GM23338 (cell line): ENCODE measurements around the gene OLFML3. TPM values are rescaled to one million over a fixed set of nuclear protein-coding genes. Genes with fewer than 3 reads are reported as not detected.

Experiments
- ATAC-seq: fragments of 200-7000 bp; cut with Tn5 transposase; 3 replicates; pipeline ENCODE4 v1.9.1; 2020
- DNase-seq: peaks from one replicate; pipeline ENCODE4 v3.0.0-alpha.2; 2015; ENCODE audit warnings: low spot score
- H2AFZ ChIP-seq: fragments of 200-600 bp; sonication (generic); 2 replicates; pipeline ENCODE4 v1.8.0; 2016; ENCODE audit warnings: antibody characterized with exemption, mild to moderate bottlenecking, moderate library complexity
- H3F3A ChIP-seq: fragments of 200-600 bp; sonication (generic); replicated peaks from 2 replicates; pipeline ENCODE4 v1.8.0; 2017; ENCODE audit warnings: antibody characterized with exemption, mixed run types, low read depth
- H3K27ac ChIP-seq: fragments of 200-600 bp; sonication (generic); 2 replicates; pipeline ENCODE4 v1.6.1; 2016; ENCODE audit warnings: low read depth
- H3K27me3 ChIP-seq: fragments of 200-600 bp; sonication (generic); 2 replicates; pipeline ENCODE4 v1.8.0; 2016; ENCODE audit warnings: mild to moderate bottlenecking, mixed run types, moderate library complexity; ENCODE audit not compliant: insufficient read depth
- H3K36me3 ChIP-seq: fragments of 200-600 bp; sonication (generic); 2 replicates; pipeline ENCODE4 v1.8.0; 2016; ENCODE audit warnings: mild to moderate bottlenecking; ENCODE audit not compliant: insufficient read depth
- H3K4me1 ChIP-seq: fragments of 200-600 bp; sonication (generic); 2 replicates; pipeline ENCODE4 v1.8.0; 2016; ENCODE audit warnings: mild to moderate bottlenecking, moderate library complexity; ENCODE audit not compliant: insufficient read depth
- H3K4me2 ChIP-seq: fragments of 200-600 bp; sonication (generic); 2 replicates; pipeline ENCODE4 v1.7.1; 2017; ENCODE audit warnings: mixed run types
- H3K4me3 ChIP-seq: fragments of 200-600 bp; sonication (generic); 2 replicates; pipeline ENCODE4 v1.6.1; 2016; ENCODE audit warnings: mixed run types
- H3K79me2 ChIP-seq: fragments of 200-600 bp; sonication (generic); replicated peaks from 2 replicates; pipeline ENCODE4 v1.8.0; 2017; ENCODE audit warnings: mild to moderate bottlenecking; ENCODE audit not compliant: insufficient read depth
- H3K9me2 ChIP-seq: fragments of 200-600 bp; sonication (generic); 2 replicates; pipeline ENCODE4 v1.8.0; 2017; ENCODE audit not compliant: insufficient read depth
- H4K20me1 ChIP-seq: fragments of 200-600 bp; sonication (generic); replicated peaks from 2 replicates; pipeline ENCODE4 v1.8.0; 2017; ENCODE audit warnings: mild to moderate bottlenecking; ENCODE audit not compliant: insufficient read depth
- H3K27ac Mint-ChIP-seq: 2 replicates; pipeline ENCODE4 v1.8.0; 2020; ENCODE audit warnings: inconsistent platforms, mild to moderate bottlenecking, moderate library complexity, mixed read lengths
- H3K27me3 Mint-ChIP-seq: 3 replicates; pipeline ENCODE4 v1.8.0; 2022; ENCODE audit warnings: low read depth, mild to moderate bottlenecking, moderate library complexity, mixed read lengths, inconsistent platforms; ENCODE audit not compliant: insufficient read depth, poor library complexity
- H3K36me3 Mint-ChIP-seq: 3 replicates; pipeline ENCODE4 v1.8.0; 2021; ENCODE audit warnings: low read depth, mild to moderate bottlenecking, inconsistent platforms, moderate library complexity, mixed read lengths
- H3K4me1 Mint-ChIP-seq: 3 replicates; pipeline ENCODE4 v1.8.0; 2020; ENCODE audit warnings: mild to moderate bottlenecking, inconsistent platforms, mixed read lengths
- H3K4me3 Mint-ChIP-seq: 3 replicates; pipeline ENCODE4 v1.8.0; 2021; ENCODE audit warnings: moderate library complexity, mild to moderate bottlenecking, inconsistent platforms, mixed read lengths
- H3K9me3 Mint-ChIP-seq: 3 replicates; pipeline ENCODE4 v1.8.0; 2020; ENCODE audit warnings: moderate library complexity, mild to moderate bottlenecking, inconsistent platforms, mixed read lengths
- CREB1 ChIP-seq: fragments of 250-450 bp; sonication (Bioruptor Pico); IDR thresholded peaks from 2 replicates; pipeline ENCODE4 v1.5.0; 2020; ENCODE audit warnings: low read depth, mild to moderate bottlenecking, moderate library complexity
- EZH2phosphoT487 ChIP-seq: fragments of 200-600 bp; sonication (generic); IDR thresholded peaks from one replicate; pipeline ENCODE4 v1.8.1; 2018; ENCODE audit warnings: antibody characterized with exemption; ENCODE audit not compliant: unreplicated experiment
- JUNB ChIP-seq: IDR thresholded peaks from one replicate; pipeline ENCODE4 v1.6.1; 2016; ENCODE audit warnings: antibody characterized with exemption; ENCODE audit not compliant: unreplicated experiment
- NANOG ChIP-seq: IDR thresholded peaks from 2 replicates; pipeline ENCODE4 v1.6.1; 2016; ENCODE audit warnings: antibody characterized with exemption, borderline replicate concordance
- STAT1 ChIP-seq: IDR thresholded peaks from one replicate; pipeline ENCODE4 v1.6.1; 2016; ENCODE audit warnings: antibody characterized with exemption; ENCODE audit not compliant: unreplicated experiment
- ZNF114 ChIP-seq: fragments of 250-450 bp; sonication (Bioruptor Pico); IDR thresholded peaks from 2 replicates; pipeline ENCODE4 v1.5.0; 2020; ENCODE audit warnings: mild to moderate bottlenecking, moderate library complexity
- ZNF331 ChIP-seq: fragments of 250-450 bp; sonication (Bioruptor Pico); IDR thresholded peaks from 2 replicates; pipeline ENCODE4 v1.5.0; 2020; ENCODE audit warnings: low read depth, mild to moderate bottlenecking, moderate library complexity
- polyA plus RNA-seq: library from polyadenylated mRNA; unstranded; fragments of >200 nt; fragmentation: Nextera tagmentation; extraction: Ambion mirVana; gene quantifications from 2 replicates; pipeline ENCODE4 v1.2.1, GENCODE V29; 2016
- total RNA-seq: library from RNA; depleted of rRNA; stranded (reverse); fragments of >200 nt; shearing (Covaris generic); gene quantifications from 2 replicates; pipeline ENCODE4 v1.2.3, GENCODE V29; 2014
- TF ChIP-seq, protein P1 (sequence below): fragments of 250-450 bp; sonication (Bioruptor Pico); IDR thresholded peaks from 2 replicates; pipeline ENCODE4 v1.5.0; 2020; ENCODE audit warnings: mild to moderate bottlenecking, moderate library complexity
- TF ChIP-seq, protein P2 (sequence below): IDR thresholded peaks from 2 replicates; pipeline ENCODE4 v1.6.1; 2016; ENCODE audit warnings: antibody characterized with exemption

The OLFML3 gene
- total and polyA plus RNA-seq, 2 experiments from 2014 or later: 42.8 to 69.9 TPM

DNA sequence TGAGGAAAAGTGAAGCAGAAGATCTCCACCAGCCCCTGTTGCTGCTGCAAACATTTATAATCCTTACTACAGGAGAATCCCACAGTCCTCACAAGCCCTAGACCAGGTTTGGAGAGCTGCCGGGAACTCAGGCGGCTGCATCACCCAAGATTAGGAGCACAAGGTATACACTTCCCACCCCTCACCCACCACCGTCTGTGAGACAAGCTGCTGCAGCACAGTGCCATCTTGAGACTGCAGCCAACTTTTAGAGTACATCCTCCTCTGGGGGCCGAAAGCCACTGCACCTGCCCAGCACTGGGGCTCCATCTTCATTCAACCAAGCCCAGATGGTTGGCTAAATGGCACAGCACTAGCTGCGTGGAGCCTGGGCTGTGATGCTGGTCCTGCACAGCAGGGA lies 13.8 kb downstream of the OLFML3 start (continued):
- TF ChIP-seq, protein P1, sequence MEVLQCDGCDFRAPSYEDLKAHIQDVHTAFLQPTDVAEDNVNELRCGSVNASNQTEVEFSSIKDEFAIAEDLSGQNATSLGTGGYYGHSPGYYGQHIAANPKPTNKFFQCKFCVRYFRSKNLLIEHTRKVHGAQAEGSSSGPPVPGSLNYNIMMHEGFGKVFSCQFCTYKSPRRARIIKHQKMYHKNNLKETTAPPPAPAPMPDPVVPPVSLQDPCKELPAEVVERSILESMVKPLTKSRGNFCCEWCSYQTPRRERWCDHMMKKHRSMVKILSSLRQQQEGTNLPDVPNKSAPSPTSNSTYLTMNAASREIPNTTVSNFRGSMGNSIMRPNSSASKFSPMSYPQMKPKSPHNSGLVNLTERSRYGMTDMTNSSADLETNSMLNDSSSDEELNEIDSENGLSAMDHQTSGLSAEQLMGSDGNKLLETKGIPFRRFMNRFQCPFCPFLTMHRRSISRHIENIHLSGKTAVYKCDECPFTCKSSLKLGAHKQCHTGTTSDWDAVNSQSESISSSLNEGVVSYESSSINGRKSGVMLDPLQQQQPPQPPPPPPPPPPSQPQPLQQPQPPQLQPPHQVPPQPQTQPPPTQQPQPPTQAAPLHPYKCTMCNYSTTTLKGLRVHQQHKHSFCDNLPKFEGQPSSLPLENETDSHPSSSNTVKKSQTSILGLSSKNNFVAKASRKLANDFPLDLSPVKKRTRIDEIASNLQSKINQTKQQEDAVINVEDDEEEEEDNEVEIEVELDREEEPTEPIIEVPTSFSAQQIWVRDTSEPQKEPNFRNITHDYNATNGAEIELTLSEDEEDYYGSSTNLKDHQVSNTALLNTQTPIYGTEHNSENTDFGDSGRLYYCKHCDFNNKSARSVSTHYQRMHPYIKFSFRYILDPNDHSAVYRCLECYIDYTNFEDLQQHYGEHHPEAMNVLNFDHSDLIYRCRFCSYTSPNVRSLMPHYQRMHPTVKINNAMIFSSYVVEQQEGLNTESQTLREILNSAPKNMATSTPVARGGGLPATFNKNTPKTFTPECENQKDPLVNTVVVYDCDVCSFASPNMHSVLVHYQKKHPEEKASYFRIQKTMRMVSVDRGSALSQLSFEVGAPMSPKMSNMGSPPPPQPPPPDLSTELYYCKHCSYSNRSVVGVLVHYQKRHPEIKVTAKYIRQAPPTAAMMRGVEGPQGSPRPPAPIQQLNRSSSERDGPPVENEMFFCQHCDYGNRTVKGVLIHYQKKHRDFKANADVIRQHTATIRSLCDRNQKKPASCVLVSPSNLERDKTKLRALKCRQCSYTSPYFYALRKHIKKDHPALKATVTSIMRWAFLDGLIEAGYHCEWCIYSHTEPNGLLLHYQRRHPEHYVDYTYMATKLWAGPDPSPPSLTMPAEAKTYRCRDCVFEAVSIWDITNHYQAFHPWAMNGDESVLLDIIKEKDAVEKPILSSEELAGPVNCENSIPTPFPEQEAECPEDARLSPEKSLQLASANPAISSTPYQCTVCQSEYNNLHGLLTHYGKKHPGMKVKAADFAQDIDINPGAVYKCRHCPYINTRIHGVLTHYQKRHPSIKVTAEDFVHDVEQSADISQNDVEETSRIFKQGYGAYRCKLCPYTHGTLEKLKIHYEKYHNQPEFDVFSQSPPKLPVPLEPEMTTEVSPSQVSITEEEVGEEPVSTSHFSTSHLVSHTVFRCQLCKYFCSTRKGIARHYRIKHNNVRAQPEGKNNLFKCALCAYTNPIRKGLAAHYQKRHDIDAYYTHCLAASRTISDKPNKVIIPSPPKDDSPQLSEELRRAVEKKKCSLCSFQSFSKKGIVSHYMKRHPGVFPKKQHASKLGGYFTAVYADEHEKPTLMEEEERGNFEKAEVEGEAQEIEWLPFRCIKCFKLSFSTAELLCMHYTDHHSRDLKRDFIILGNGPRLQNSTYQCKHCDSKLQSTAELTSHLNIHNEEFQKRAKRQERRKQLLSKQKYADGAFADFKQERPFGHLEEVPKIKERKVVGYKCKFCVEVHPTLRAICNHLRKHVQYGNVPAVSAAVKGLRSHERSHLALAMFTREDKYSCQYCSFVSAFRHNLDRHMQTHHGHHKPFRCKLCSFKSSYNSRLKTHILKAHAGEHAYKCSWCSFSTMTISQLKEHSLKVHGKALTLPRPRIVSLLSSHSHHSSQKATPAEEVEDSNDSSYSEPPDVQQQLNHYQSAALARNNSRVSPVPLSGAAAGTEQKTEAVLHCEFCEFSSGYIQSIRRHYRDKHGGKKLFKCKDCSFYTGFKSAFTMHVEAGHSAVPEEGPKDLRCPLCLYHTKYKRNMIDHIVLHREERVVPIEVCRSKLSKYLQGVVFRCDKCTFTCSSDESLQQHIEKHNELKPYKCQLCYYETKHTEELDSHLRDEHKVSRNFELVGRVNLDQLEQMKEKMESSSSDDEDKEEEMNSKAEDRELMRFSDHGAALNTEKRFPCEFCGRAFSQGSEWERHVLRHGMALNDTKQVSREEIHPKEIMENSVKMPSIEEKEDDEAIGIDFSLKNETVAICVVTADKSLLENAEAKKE: no peak
- TF ChIP-seq EZH2phosphoT487 (no peak), STAT1 (no peak), JUNB (no peak)

DNA sequence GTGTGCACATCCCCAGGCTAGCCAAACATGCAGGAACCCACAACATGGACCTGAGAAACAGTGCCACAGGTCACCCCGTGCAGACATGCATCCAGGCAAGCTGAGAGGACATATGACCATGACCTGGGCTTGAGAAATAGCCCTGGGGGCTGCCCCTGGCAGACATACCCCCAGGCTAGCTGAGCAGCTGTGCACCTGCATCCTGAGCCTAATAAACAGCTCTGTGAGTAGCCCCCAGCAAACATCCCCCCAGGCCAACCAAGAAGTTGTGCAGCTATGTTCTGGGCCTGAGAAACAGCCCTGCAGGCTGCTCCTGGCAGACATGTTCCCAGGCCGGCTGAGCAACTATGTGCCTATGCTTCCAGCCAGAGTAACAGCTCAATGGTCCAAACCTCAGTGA lies 14.5 kb downstream of the OLFML3 start:
- H3F3A ChIP-seq: no peaks in the 10 kb centered on the region
- peaks cover 17% of the 10 kb centered on the region for H3K36me3 ChIP-seq
- ATAC-seq (no peak), DNase-seq (no peak)
- H3K4me3 ChIP-seq: no peak overlapping the region
- TF ChIP-seq ZNF114 (CRISPR knock-in tag) (no peak), NANOG (no peak), CREB1 (no peak), ZNF331 (CRISPR knock-in tag) (no peak)
- TF ChIP-seq, protein P2, sequence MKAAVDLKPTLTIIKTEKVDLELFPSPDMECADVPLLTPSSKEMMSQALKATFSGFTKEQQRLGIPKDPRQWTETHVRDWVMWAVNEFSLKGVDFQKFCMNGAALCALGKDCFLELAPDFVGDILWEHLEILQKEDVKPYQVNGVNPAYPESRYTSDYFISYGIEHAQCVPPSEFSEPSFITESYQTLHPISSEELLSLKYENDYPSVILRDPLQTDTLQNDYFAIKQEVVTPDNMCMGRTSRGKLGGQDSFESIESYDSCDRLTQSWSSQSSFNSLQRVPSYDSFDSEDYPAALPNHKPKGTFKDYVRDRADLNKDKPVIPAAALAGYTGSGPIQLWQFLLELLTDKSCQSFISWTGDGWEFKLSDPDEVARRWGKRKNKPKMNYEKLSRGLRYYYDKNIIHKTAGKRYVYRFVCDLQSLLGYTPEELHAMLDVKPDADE: no peak
- no peak overlapping the region for H3K4me2 ChIP-seq
- H3K27ac Mint-ChIP-seq: no peak overlapping the region
- no peaks in the 10 kb centered on the region for H3K79me2 ChIP-seq
- 0 out of 2 replicates have a peak, but pooled peaks cover 12% of the 10 kb centered on the region for H3K9me2 ChIP-seq
- peaks cover 6% of the 10 kb centered on the region for H3K4me1 Mint-ChIP-seq
- H2AFZ ChIP-seq: no peak overlapping the region
- H3K4me1 ChIP-seq: 0 out of 2 replicates have a peak, but pooled peaks cover 4% of the 10 kb centered on the region
- peaks cover 22% of the 10 kb centered on the region for H3K9me3 Mint-ChIP-seq
- no peak overlapping the region for H3K4me3 Mint-ChIP-seq
- H3K27me3 ChIP-seq: no peaks in the 10 kb centered on the region
- peaks cover 7% of the 10 kb centered on the region for H3K27me3 Mint-ChIP-seq
- no peak overlapping the region for H3K27ac ChIP-seq
- H4K20me1 ChIP-seq: no peaks in the 10 kb centered on the region
- H3K36me3 Mint-ChIP-seq: peaks cover 15% of the 10 kb centered on the region
